Measurements from ENCODE around the gene PRR20G.
"Not testable (repeated sequence)": the region's sequence is repeated elsewhere in the genome, so short reads cannot be mapped to it uniquely, and the experiment has no call there.

Gene PRR20G

GRCh38 chr3:127287840-127288239 lies at the start of gene PRR20G:
Gene PRR20G, minus strand, starts transcription at chr3:127288046. Its CDS starts 681 bp downstream, at chr3:127287365.
- no peak for DNase-seq (ENCODE audit: low spot score)

GRCh38 chr3:127337001-127337400 lies 49.2 kb upstream of the PRR20G start:
- DNase-seq (ENCODE audit: low spot score), result no peak

GRCh38 chr3:127336101-127336500 lies 48.3 kb upstream of the PRR20G start:
- DNase-seq (ENCODE audit: low spot score), result no peak

DNA sequence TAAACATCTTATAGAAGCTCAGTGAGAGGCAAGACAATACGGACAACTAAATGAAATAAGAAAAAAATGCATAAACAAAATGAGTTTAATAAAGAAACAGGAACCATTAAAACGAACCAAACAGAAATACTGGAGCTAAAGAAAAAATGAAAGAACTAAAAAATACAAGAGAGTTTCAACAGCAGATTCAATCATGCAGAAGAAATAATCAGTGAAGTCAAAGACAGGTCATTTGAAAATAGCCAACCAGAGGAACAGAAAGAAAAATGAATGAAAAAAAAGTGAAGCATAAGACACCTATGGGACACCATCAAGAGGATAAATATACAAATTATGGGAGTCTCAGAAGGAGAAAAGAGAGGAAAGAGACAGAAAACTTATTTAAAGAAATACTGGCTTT lies 42.5 kb upstream of the PRR20G start:
- DNase-seq (ENCODE audit: low spot score), result no peak

- DNase-seq (ENCODE audit: low spot score), result no peak
Observed at GRCh38 chr3:127329631-127330285, 41.9 kb upstream of the PRR20G start.

GRCh38 chr3:127328421-127328820 lies 40.6 kb upstream of the PRR20G start:
- DNase-seq (ENCODE audit: low spot score), result no peak

DNA sequence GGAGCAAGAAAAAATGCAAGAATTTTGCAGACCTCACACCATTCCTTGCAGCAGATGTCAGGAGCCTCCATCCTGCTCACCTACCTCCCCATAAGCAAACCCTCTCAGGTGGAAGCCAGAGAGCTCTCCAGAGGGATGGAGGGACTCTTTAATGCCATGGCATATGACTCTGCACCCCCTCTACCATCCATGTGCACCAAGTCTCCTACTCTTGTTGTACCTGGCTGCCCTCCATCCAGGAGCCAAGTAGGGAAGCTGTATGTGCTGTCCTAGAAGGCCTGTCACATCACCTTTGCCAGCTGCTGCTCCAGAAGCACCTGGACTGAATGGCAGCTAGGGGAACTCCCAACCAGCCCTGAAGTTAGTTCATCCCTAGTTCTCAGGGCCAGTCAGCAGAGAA lies 38.5 kb upstream of the PRR20G start:
- DNase-seq (ENCODE audit: low spot score), result no peak

DNA sequence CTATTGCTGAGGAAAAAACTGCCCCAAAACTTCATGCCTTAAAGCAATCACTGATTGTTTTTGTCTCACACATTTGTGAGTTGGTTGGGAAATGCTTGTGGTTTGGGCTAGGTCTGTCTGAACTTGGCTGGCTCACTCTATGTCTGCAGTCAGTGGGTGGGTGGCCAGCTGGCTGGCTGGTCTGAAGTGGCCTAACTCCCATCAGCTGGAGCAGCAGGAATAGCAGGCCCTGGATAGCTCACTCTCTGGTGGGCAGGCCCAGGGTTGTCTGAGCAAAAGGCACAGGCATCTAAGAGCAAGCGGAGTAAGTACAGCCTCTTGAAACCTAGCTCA lies 37.7 kb upstream of the PRR20G start:
- DNase-seq (ENCODE audit: low spot score), result no peak

GRCh38 chr3:127324913-127325628 lies 37.2 kb upstream of the PRR20G start:
- DNase-seq (ENCODE audit: low spot score), result no peak

DNA sequence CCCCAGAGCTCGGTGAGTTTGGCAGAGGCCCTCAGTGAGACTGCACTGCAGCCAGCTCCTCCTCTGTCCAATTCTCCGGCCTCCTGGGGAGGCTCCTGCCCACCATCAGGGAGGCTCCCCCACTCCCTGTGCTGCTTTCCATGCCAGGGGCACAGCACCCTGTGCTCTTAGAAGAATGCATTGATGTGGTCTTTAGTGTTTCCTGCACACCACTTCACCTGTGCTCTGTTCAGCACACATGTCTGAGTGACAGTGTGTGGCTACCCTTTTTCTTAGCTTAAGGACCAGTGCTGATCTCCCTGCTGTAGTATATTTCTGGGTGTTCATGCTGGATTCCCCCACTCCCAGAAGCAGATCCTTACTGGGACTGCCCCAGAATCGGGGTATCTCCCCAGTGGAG lies 36.2 kb upstream of the PRR20G start:
- DNase-seq (ENCODE audit: low spot score), result no peak

GRCh38 chr3:127323581-127323980 lies 35.7 kb upstream of the PRR20G start:
- DNase-seq (ENCODE audit: low spot score), result no peak

GRCh38 chr3:127321371-127321770 lies 33.5 kb upstream of the PRR20G start:
- no peak for DNase-seq (ENCODE audit: low spot score)

GRCh38 chr3:127320529-127321121 lies 32.8 kb upstream of the PRR20G start:
- no peak for DNase-seq (ENCODE audit: low spot score)

DNA sequence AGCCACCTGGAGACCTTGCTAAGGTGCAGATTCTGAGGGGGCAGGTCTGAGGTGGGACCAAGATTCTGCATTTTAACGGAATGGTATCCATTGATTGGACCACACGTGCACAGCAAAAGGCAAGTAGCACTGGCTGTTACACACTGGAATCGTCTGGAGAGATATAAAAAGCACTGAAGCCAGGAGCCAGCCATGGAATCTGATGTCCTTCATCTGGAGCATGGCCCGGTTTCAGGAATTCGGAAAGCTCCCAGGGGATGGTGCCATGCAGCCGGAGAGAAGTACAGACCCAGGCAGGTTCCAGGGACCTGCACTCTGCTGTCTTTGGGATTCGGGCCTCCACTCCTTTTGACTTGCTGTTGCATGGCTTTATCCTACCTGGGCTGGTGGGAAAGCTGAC lies 28.8 kb upstream of the PRR20G start:
- DNase-seq (ENCODE audit: low spot score), result no peak

- DNase-seq (ENCODE audit: low spot score), result no peak
Observed at GRCh38 chr3:127312818-127313217, 25.0 kb upstream of the PRR20G start.

- not testable (repeated sequence) for DNase-seq (ENCODE audit: low spot score)
Observed at GRCh38 chr3:127308821-127309220, 21.0 kb upstream of the PRR20G start.

DNA sequence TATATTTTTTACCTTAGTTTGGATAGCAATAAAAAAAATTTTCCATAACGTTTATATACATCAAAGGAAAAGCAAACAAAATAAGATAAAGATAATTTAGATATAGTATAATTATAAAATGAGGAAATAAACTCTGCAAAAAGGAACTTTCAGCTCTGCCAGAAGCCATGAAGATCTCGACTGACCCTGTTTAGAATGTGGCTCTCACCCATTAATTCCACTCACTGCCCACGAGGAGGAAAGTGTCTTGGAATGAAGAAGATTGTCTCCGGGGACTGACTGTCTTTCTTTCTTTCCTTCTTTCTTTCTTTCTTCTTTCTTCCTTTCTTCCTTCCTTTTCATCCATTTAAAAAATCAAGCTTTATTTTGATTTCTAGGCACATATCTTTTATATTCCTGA lies 20.1 kb upstream of the PRR20G start:
- no peak for DNase-seq (ENCODE audit: low spot score)

DNA sequence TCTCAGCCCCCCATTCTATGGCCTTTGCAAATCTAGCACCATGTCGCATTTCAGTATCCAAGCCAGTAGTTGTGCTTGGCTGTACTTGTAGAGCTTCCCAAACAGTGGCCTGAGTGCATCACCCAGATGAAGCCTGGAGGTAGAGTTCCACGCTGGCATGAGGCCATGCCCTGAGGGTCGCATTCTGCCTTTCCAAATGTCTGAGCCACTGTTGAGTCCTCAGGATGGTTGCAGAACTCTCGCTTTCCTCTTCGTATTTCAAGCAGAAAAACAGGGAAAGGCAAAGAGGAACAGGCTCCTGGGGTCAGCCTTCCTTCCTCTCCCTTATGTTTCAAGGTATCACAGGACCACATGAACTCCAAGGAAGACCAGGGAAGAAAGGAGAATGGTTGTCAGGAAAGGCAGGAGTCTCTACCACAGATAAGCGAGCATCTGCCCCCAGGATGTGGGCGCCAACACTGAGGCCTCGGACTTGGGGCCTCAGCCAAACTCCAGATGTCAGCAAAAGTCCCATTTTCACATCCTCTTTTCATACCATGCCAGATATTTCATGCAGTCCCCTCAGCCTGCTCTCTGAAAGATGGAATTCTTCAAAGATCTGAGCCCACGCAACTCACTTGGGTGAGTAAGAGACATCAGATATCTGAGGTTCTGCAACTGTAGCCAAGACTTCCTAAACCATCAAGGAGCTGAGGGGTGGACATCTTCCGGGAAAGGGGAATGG lies 19.4 kb upstream of the PRR20G start:
- no peak for DNase-seq (ENCODE audit: low spot score)

DNA sequence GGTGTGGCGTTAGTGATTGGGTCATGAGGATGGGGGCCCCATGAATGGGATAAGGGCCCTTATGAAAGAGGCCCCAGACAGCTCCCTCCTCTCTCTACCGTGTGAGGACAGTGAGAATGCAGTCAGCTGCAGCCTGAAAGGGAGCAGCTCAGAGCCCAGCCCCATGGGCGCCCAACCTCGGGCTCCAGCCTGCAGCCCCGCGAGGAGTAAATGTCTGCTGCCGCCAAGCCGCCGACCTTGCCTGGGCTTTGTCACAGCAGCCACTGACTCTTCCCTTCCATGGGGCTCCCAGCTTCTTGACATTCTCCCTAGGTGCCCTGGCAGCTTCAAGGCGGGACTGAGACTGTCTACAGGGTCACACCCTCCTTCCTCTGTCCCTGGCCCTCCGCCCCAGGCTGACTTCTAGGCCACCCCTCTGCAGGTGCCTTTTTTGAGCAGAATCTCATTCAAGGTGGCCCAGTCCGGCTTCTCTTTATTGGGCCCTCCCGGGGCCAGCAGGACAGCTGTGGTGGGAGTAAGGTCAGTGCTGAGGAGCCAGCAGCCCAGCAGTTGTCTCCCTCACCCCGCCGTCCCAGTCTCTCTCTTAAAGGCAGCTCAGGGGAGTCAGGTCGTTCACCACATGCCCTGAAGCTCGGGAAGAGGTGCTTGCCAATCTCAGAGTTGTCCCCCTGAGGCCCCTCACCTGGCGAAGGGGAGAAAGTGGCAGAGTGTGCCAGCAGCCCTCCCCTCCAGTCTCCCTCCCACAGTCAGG lies 18.7 kb upstream of the PRR20G start:
- no peak for DNase-seq (ENCODE audit: low spot score)

GRCh38 chr3:127305499-127306060 lies 17.7 kb upstream of the PRR20G start:
- DNase-seq (ENCODE audit: low spot score), result no peak

DNA sequence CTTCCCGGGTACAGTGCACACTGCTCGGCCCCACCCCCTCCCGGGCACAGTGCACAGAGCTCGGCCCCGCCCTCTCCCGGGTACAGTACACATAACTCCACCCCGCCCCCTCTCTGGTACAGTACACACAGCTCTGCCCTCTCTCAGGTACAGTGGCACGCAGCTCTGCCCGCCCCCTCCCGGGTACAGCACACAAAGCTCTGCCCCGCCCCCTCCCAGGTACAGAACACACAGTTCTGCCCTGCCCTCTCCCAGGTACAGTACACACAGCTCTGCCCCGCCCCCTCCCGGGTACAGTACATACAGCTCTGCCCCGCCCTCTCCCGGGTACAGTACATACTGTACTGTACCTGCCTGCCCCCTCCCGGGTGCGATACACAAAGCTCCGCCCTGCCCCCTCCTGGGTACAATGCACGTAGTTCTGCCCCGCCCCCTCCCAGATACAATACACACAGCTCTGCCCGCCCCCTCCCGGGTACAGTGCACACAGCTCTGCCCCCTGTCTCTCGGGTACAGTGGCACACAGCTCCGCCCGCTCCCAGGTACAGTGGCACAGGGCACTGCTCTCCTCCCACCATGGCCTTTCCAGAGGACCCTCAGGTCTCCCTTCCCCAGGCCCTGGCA lies 16.4 kb upstream of the PRR20G start:
- DNase-seq (ENCODE audit: low spot score), result no peak

All from activated CD4-positive, alpha-beta T cell treated with anti-CD3 and anti-CD28 coated beads, Interleukin-2, Interleukin-4, amounts not matched to agents 100 ng/mL and 50 ng/mL, durations not matched to agents 16 hours and 8 hours (primary cell).